ENCODE results near the gene LRRC27. TPM values are rescaled to one million over a fixed set of nuclear protein-coding genes. Genes with fewer than 3 reads are reported as not detected.

Gene LRRC27
- total and polyA plus RNA-seq, 2 donors (not counting 1 experiment from before 2014, with no cell fraction given): 23.6 to 25.6 TPM

DNA sequence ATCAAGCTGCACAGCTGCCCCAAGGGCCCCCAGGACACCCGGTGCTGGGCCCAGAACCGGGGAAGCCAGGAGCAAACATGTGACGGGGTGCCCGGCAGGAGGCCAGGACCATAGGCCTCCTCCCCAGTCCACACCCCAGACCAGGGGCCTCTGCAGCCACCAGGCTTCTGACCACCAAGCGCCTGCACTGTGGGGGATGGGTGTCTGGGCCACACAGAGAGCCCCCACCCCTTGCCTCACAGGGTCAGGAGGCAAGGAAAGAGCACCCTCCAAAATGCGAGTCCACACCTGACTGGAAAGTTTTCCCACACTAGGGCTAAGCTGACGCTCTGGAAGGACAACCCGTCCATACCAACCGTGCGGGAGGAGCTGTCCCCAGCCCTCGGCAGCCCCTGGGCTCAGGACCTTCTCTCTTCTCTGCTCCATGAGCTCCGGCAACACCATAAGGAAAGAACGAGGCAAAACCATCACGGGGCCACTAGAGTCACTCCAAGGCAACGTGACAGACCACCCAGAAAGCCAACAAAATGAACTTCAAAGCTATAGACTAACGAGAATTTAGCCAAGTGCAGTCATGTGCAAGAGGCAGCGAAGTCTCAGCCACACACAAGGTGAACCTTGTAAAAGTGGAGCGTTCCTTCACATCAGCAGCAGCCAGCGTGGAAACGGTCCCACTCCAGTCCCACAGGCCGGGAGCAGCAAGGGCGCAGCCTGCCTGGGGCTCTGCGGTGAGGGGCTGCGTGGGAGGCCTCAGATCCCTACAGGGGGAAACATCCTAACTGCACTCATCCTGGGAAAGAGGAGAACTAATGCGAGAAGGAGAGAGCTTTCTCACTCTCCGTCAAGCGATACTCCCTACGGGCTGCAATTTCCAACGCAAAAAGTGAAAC, 29.3 kb upstream of the LRRC27 start:
- H3K9ac ChIP-seq (ENCODE audit: low read length): no peak overlapping the region
- TF ChIP-seq, protein P1, sequence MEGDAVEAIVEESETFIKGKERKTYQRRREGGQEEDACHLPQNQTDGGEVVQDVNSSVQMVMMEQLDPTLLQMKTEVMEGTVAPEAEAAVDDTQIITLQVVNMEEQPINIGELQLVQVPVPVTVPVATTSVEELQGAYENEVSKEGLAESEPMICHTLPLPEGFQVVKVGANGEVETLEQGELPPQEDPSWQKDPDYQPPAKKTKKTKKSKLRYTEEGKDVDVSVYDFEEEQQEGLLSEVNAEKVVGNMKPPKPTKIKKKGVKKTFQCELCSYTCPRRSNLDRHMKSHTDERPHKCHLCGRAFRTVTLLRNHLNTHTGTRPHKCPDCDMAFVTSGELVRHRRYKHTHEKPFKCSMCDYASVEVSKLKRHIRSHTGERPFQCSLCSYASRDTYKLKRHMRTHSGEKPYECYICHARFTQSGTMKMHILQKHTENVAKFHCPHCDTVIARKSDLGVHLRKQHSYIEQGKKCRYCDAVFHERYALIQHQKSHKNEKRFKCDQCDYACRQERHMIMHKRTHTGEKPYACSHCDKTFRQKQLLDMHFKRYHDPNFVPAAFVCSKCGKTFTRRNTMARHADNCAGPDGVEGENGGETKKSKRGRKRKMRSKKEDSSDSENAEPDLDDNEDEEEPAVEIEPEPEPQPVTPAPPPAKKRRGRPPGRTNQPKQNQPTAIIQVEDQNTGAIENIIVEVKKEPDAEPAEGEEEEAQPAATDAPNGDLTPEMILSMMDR (IDR thresholded peaks at IDR 0.05): no peak
- TF ChIP-seq EZH2 (IDR thresholded peaks at IDR 0.05; ENCODE audit: borderline replicate concordance, insufficient read depth, low read depth, low read length, poor library complexity, severe bottlenecking): no peak
- H3K9me3 Mint-ChIP-seq (ENCODE audit: insufficient read depth): no peaks in the 10 kb centered on the region
- H3K9me3 ChIP-seq (ENCODE audit: control extremely low read depth in 1 of 3, control insufficient read depth in 2 of 3, insufficient read depth in 1 of 3, low read length in 2 of 3): peaks cover 0 to 2% (median 0%) of the 10 kb centered on the region in 3 donors
- ATAC-seq (ENCODE audit: low read depth): no peak
- CTCF ChIA-PET: no interaction called here
- no peaks in the 10 kb centered on the region for H3K36me3 ChIP-seq (replicated peaks in 1 of 2; ENCODE audit: control extremely low read depth in 1 of 2, control insufficient read depth in 1 of 2, extremely low read depth in 1 of 2, insufficient read depth in 2 of 2, low read length in 1 of 2)
- no peak overlapping the region for H3K27ac Mint-ChIP-seq
- no peak overlapping the region for H3K4me3 Mint-ChIP-seq
- no peak overlapping the region for H3K4me2 ChIP-seq (replicated peaks; ENCODE audit: low read depth, low read length, poor library complexity, severe bottlenecking)
- peaks cover 8% of the 10 kb centered on the region in 2 donors for H3K4me1 ChIP-seq (ENCODE audit: control insufficient read depth in 2 of 2, insufficient read depth in 2 of 2, low read length in 2 of 2)
- DNase-seq: no peak
- peaks cover 0 to 17% (median 9%) of the 10 kb centered on the region in 4 experiments for H3K27me3 ChIP-seq (replicated peaks in 1 of 4; ENCODE audit: control extremely low read depth in 1 of 4, control insufficient read depth in 3 of 4, insufficient read depth in 4 of 4, low read length in 3 of 4)
- H3K27ac ChIP-seq (ENCODE audit: low read length in 2 of 2): no peak overlapping the region
- WGBS (ENCODE audit: insufficient coverage): 94% methylated on average over 18 of the region's 29 CpGs
- peaks cover 14% of the 10 kb centered on the region for H3K27me3 Mint-ChIP-seq
- POLR2A ChIA-PET: no interaction called here
- peaks cover 10% of the 10 kb centered on the region for H3K4me1 Mint-ChIP-seq
- H2AFZ ChIP-seq (ENCODE audit: insufficient read depth, low read depth, low read length, poor library complexity, severe bottlenecking): no peak overlapping the region
- intact Hi-C loops (cut with micrococcal nuclease): no loop called here
- H4K20me1 ChIP-seq (ENCODE audit: control insufficient read depth, insufficient read depth, low read length, poor library complexity, severe bottlenecking): no peaks in the 10 kb centered on the region
- H3K4me3 ChIP-seq (ENCODE audit: control extremely low read depth in 1 of 5, extremely low read depth in 1 of 5, insufficient read depth in 1 of 5, low read depth in 2 of 5, low read length in 4 of 5): no peak overlapping the region
- H3K79me2 ChIP-seq (ENCODE audit: control insufficient read depth, insufficient read depth, low read length): no peaks in the 10 kb centered on the region
